Endothelial cell (in vitro differentiated cells): ENCODE data around the gene CPPED1. TPM values are rescaled to one million over a fixed set of nuclear protein-coding genes. Genes with fewer than 3 reads are reported as not detected.

Experiments used
- DNase-seq: peaks from one replicate; pipeline ENCODE4 v3.0.0; 2021; ENCODE audit warnings: low spot score
- H3K27ac Mint-ChIP-seq: one replicate; pipeline ENCODE4 v1.8.0; 2021; ENCODE audit warnings: mixed read lengths, inconsistent platforms; ENCODE audit not compliant: unreplicated experiment
- H3K27me3 Mint-ChIP-seq: one replicate; pipeline ENCODE4 v1.8.0; 2021; ENCODE audit warnings: mild to moderate bottlenecking, moderate library complexity, mixed read lengths, inconsistent platforms; ENCODE audit not compliant: unreplicated experiment
- H3K36me3 Mint-ChIP-seq: one replicate; pipeline ENCODE4 v1.8.0; 2021; ENCODE audit warnings: mild to moderate bottlenecking, low read depth, mixed read lengths, inconsistent platforms; ENCODE audit not compliant: unreplicated experiment
- H3K4me1 Mint-ChIP-seq: one replicate; pipeline ENCODE4 v1.8.0; 2021; ENCODE audit warnings: mild to moderate bottlenecking, mixed read lengths, inconsistent platforms; ENCODE audit not compliant: unreplicated experiment
- H3K4me3 Mint-ChIP-seq: one replicate; pipeline ENCODE4 v1.8.0; 2021; ENCODE audit warnings: mild to moderate bottlenecking, mixed read lengths, inconsistent platforms; ENCODE audit not compliant: unreplicated experiment
- H3K9me3 Mint-ChIP-seq: one replicate; pipeline ENCODE4 v1.8.0; 2021; ENCODE audit warnings: mixed read lengths, inconsistent platforms; ENCODE audit not compliant: unreplicated experiment
- CTCF ChIP-seq: fragments of 200-600 bp; sonication (generic); IDR thresholded peaks from one replicate; pipeline ENCODE4 v1.5.0; 2021; ENCODE audit warnings: antibody characterized with exemption; ENCODE audit not compliant: unreplicated experiment
- total RNA-seq: library from RNA; stranded (reverse); fragmentation: NEBNext Ultra II Directional; extraction: Animal tissue kit (Norgen Biotek cat#: 25700); gene quantifications from one replicate; pipeline ENCODE4 v1.2.1, GENCODE V29; 2021; ENCODE audit not compliant: unreplicated experiment

CPPED1 gene
- total RNA-seq, 1 donor from 2014 or later: 11.6 TPM

- DNase-seq: no peak
- Mint-ChIP-seq H3K4me3 (no peak overlapping the region), H3K9me3 (no peaks in the 10 kb centered on the region), H3K27me3 (no peaks in the 10 kb centered on the region), H3K36me3 (no peaks in the 10 kb centered on the region), H3K4me1 (no peaks in the 10 kb centered on the region), H3K27ac (no peak overlapping the region)
- TF ChIP-seq CTCF: no peak
These were observed 83.7 kb downstream of the CPPED1 start for GRCh38 chr16:12719972-12720371.

GRCh38 chr16:12716658-12717057 is 87.0 kb downstream of the CPPED1 start:
- Mint-ChIP-seq H3K27me3 (no peaks in the 10 kb centered on the region), H3K36me3 (no peaks in the 10 kb centered on the region), H3K27ac (no peak overlapping the region), H3K4me3 (no peak overlapping the region), H3K4me1 (no peaks in the 10 kb centered on the region), H3K9me3 (no peaks in the 10 kb centered on the region)
- TF ChIP-seq CTCF: no peak
- no peak for DNase-seq

- H3K9me3 Mint-ChIP-seq: no peaks in the 10 kb centered on the region
- TF ChIP-seq CTCF: no peak
- H3K4me1 Mint-ChIP-seq: peaks cover 12% of the 10 kb centered on the region
- no peaks in the 10 kb centered on the region for H3K36me3 Mint-ChIP-seq
- H3K4me3 Mint-ChIP-seq: no peak overlapping the region
- H3K27ac Mint-ChIP-seq: no peak overlapping the region
- no peaks in the 10 kb centered on the region for H3K27me3 Mint-ChIP-seq
- no peak for DNase-seq
These were observed 93.9 kb downstream of the CPPED1 start for GRCh38 chr16:12709807-12710206.

- H3K27ac Mint-ChIP-seq: no peak overlapping the region
- no peak overlapping the region for H3K4me3 Mint-ChIP-seq
- peaks cover 3% of the 10 kb centered on the region for H3K27me3 Mint-ChIP-seq
- peaks cover 17% of the 10 kb centered on the region for H3K4me1 Mint-ChIP-seq
- DNase-seq: no peak
- H3K9me3 Mint-ChIP-seq: no peaks in the 10 kb centered on the region
- H3K36me3 Mint-ChIP-seq: no peaks in the 10 kb centered on the region
- no peak for TF ChIP-seq CTCF
These were observed 95.4 kb downstream of the CPPED1 start for GRCh38 chr16:12708266-12708665.

DNA sequence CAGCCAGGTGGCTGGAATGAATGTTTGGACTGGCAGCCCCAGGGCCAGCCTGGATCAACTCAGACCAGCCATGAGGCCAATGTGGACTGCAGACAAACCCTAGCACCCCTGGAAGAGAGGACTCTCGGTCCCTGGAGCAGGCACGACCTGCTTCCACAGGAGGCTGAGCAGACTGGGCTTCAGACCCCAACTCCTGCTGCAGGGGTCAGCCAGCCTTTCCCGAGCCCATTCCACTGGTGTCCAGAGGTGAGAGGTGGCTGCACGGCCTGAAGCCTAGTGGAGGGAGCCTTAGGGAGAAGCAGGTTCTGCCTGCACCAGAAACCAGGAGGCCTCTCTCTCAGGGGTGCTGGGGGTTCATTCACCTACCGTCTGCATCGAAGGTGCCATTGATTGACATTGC is 97.1 kb downstream of the CPPED1 start:
- Mint-ChIP-seq H3K4me3 (no peak overlapping the region), H3K27me3 (peaks cover 3% of the 10 kb centered on the region), H3K27ac (no peak overlapping the region), H3K4me1 (peaks cover 17% of the 10 kb centered on the region), H3K9me3 (no peaks in the 10 kb centered on the region), H3K36me3 (no peaks in the 10 kb centered on the region)
- no peak for DNase-seq
- TF ChIP-seq CTCF: no peak
